Esophagus muscularis mucosa (tissue), 4 donors: ENCODE measurements around the gene RPH3AL. TPM values are rescaled to one million over a fixed set of nuclear protein-coding genes. Genes with fewer than 3 reads are reported as not detected.
"Not testable (repeated sequence)": the region's sequence is repeated elsewhere in the genome, so short reads cannot be mapped to it uniquely, and the experiment has no call there.

Experiments used
- DNase-seq: peaks from one replicate; pipeline ENCODE4 v3.0.0-alpha.2; 2017; ENCODE audit errors: extremely low spot score
- H3K27ac ChIP-seq, 4 donors: fragments of 200-600 bp; sonication (generic); replicated peaks in 1 of 4; 1 replicate in 3 of 4; 2 replicates in 1 of 4; pipeline ENCODE4 v1.5.1; 2016 to 2019; ENCODE audit warnings: mild to moderate bottlenecking in 1 of 4
- H3K27me3 ChIP-seq, 4 donors: fragments of 200-600 bp; sonication (generic); one replicate each; pipeline versions ENCODE4 v1.5.1 to v1.6.0; 2016 to 2019
- H3K36me3 ChIP-seq, 4 donors: fragments of 200-600 bp; sonication (generic); one replicate each; pipeline ENCODE4 v1.5.1; 2016 to 2019
- H3K4me1 ChIP-seq, 4 donors: fragments of 200-600 bp; sonication (generic); one replicate each; pipeline ENCODE4 v1.5.1; 2016 to 2019
- H3K4me3 ChIP-seq, 4 donors: fragments of 200-600 bp; sonication (generic); 1 replicate in 2 of 4; 2 replicates in 2 of 4; pipeline ENCODE4 v1.5.1; 2016 to 2019; ENCODE audit warnings: mild to moderate bottlenecking in 4 of 4, moderate library complexity in 1 of 4
- H3K9me3 ChIP-seq, 4 donors: fragments of 200-600 bp; sonication (generic); 1 replicate in 3 of 4; 2 replicates in 1 of 4; pipeline ENCODE4 v1.5.1; 2016 to 2019
- CTCF ChIP-seq, 3 experiments: fragments of 200-600 bp in 2 of 3; fragments of 450-650 bp in 1 of 3; sonication (generic) in 2 of 3; IDR thresholded peaks; one replicate each; pipeline ENCODE4 v1.5.1; 2017 to 2019; ENCODE audit warnings: antibody characterized with exemption in 3 of 3, mild to moderate bottlenecking in 2 of 3, moderate library complexity in 1 of 3
- EP300 ChIP-seq: sonication (generic); formaldehyde crosslinking; IDR thresholded peaks from one replicate; pipeline ENCODE4 v1.6.1; 2017; ENCODE audit warnings: antibody characterized with exemption
- POLR2A ChIP-seq: fragments of 450-650 bp; IDR thresholded peaks from one replicate; pipeline ENCODE4 v1.6.1; 2017; ENCODE audit warnings: antibody characterized with exemption, moderate library complexity, mild to moderate bottlenecking, low read depth
- POLR2AphosphoS5 ChIP-seq, 2 donors: sonication (generic); formaldehyde crosslinking; IDR thresholded peaks; one replicate each; pipeline ENCODE4 v1.6.1; 2017; ENCODE audit warnings: antibody characterized with exemption in 2 of 2
- WGBS: methylation state at CpG from one replicate; pipeline ENCODE4 v1.1.5; 2018; 5-methylcytosine and 5-hydroxymethylcytosine counted together
- intact Hi-C: fragments of 100-400 bp; cut with DNase I; formaldehyde crosslinking; loops from one replicate; pipeline ENCODE4 v1.15.1; 2023
- total RNA-seq, 4 donors: library from RNA; depleted of rRNA; stranded (reverse); fragments of >200 nt; gene quantifications; one replicate each; pipeline versions ENCODE4 v1.1.0 to v1.2.1, GENCODE V29; 2016

Gene RPH3AL
- total RNA-seq, 4 donors from 2014 or later = 8.7 to 21.0 (median 14.8) TPM

GRCh38 chr17:204427-205147, 148.0 kb downstream of the RPH3AL start:
- no peak for DNase-seq
- intact Hi-C loops = no loop called here

GRCh38 chr17:202501-202951, 150.1 kb downstream of the RPH3AL start:
- no peak overlapping the region for H3K4me3 ChIP-seq
- H3K27ac ChIP-seq = no peak overlapping the region
- no peaks in the 10 kb centered on the region for H3K9me3 ChIP-seq
- peaks cover 0 to 48% (median 0%) of the 10 kb centered on the region in 4 donors for H3K27me3 ChIP-seq
- TF ChIP-seq POLR2A (no peak), POLR2AphosphoS5 (IDR thresholded peaks at IDR 0.05) (no peak), EP300 (no peak), CTCF (IDR thresholded peaks at IDR 0.05) (no peak)
- H3K36me3 ChIP-seq = no peaks in the 10 kb centered on the region
- WGBS = 90% methylated on average over 21 of the region's 23 CpGs
- DNase-seq = no peak
- peaks cover 12 to 24% (median 16%) of the 10 kb centered on the region in 4 donors for H3K4me1 ChIP-seq
- intact Hi-C loops = no loop called here

More at GRCh38 chr17:204427-205147, 148.0 kb downstream of the RPH3AL start:
- WGBS = 44% methylated on average over 9 of the region's 11 CpGs
- no peak overlapping the region for H3K4me3 ChIP-seq
- peaks cover 4 to 14% (median 9%) of the 10 kb centered on the region in 4 donors for H3K4me1 ChIP-seq
- H3K27me3 ChIP-seq = peaks cover 0 to 49% (median 0%) of the 10 kb centered on the region in 4 donors
- no peaks in the 10 kb centered on the region for H3K9me3 ChIP-seq
- H3K36me3 ChIP-seq = no peaks in the 10 kb centered on the region
- no peak overlapping the region for H3K27ac ChIP-seq
- no peak for TF ChIP-seq POLR2A
- TF ChIP-seq POLR2AphosphoS5 (IDR thresholded peaks at IDR 0.05) = no peak
- TF ChIP-seq CTCF (IDR thresholded peaks at IDR 0.05) = no peak
- no peak for TF ChIP-seq EP300

GRCh38 chr17:201736-202135, 150.9 kb downstream of the RPH3AL start:
- not testable (repeated sequence) for H3K36me3 ChIP-seq
- H3K27me3 ChIP-seq = peaks cover 0 to 56% (median 0%) of the 10 kb centered on the region in 4 donors

GRCh38 chr17:201257-201656, 151.3 kb downstream of the RPH3AL start:
- peaks cover 12 to 24% (median 16%) of the 10 kb centered on the region in 4 donors for H3K4me1 ChIP-seq
- H3K27me3 ChIP-seq = peaks cover 0 to 60% (median 0%) of the 10 kb centered on the region in 4 donors
- H3K4me3 ChIP-seq, intact Hi-C loops, H3K36me3 ChIP-seq, H3K9me3 ChIP-seq, DNase-seq: not testable (repeated sequence)
- H3K27ac ChIP-seq = peak overlapping the region in 1 of 4 donors; percentile 43
- WGBS = 100% methylated on average over 1 of the region's 16 CpGs

More at GRCh38 chr17:201736-202135, 150.9 kb downstream of the RPH3AL start:
- H3K4me3 ChIP-seq, intact Hi-C loops, H3K27ac ChIP-seq, H3K9me3 ChIP-seq, DNase-seq: not testable (repeated sequence)
- peaks cover 12 to 24% (median 16%) of the 10 kb centered on the region in 4 donors for H3K4me1 ChIP-seq
- WGBS = 67% methylated on average over 5 of the region's 13 CpGs

GRCh38 chr17:200586-200985, 152.0 kb downstream of the RPH3AL start:
- H3K36me3 ChIP-seq = no peaks in the 10 kb centered on the region
- TF ChIP-seq CTCF (IDR thresholded peaks at IDR 0.05) = no peak
- DNase-seq = no peak
- no peaks in the 10 kb centered on the region for H3K9me3 ChIP-seq
- H3K4me3 ChIP-seq = no peak overlapping the region
- H3K4me1 ChIP-seq = peaks cover 12 to 24% (median 16%) of the 10 kb centered on the region in 4 donors
- WGBS = 74% methylated on average over 10 of the region's 10 CpGs
- peak overlapping the region in 2 of 4 donors; percentile 43 to 48 for H3K27ac ChIP-seq
- intact Hi-C loops = no loop called here
- peaks cover 0 to 59% (median 0%) of the 10 kb centered on the region in 4 donors for H3K27me3 ChIP-seq
